SK-N-SH (cell line): ENCODE data around the gene ITM2C. TPM values are rescaled to one million over a fixed set of nuclear protein-coding genes. Genes with fewer than 3 reads are reported as not detected.

ENCODE experiments used
- CTCF ChIA-PET: fragments of 300-600, 350-600 bp; formaldehyde crosslinking; extraction: SDS; loops from one replicate; lab custom pipeline; 2021; lab: Yijun Ruan, JAX
- POLR2A ChIA-PET: fragments of 350-600 bp; sonication (Branson Sonifier 250); formaldehyde crosslinking; extraction: SDS; loops from one replicate; lab custom pipeline; 2020; ENCODE audit warnings: antibody characterized with exemption, inconsistent platforms; lab: Yijun Ruan, JAX
- DNase-seq: peaks from one replicate; pipeline ENCODE4 v3.0.0; 2012
- H2AFZ ChIP-seq: fragments of 200-600 bp; sonication (generic); 2 replicates; pipeline ENCODE4 v1.8.1; 2016; ENCODE audit warnings: antibody characterized with exemption, mild to moderate bottlenecking, low read depth
- H3F3A ChIP-seq: fragments of 200-600 bp; sonication (generic); replicated peaks from 2 replicates; pipeline ENCODE3; 2016; ENCODE audit warnings: antibody characterized with exemption, mild to moderate bottlenecking; ENCODE audit not compliant: insufficient read depth
- H3K27ac ChIP-seq, 2 experiments: fragments of 200-500 bp in 1 of 2; fragments of 200-600 bp in 1 of 2; sonication (Bioruptor generic) in 1 of 2; sonication (generic), shearing (Covaris generic) in 1 of 2; 2 replicates each; pipeline versions ENCODE4 v1.5.1 to v1.6.1; 2014 to 2016; ENCODE audit warnings: low read depth in 2 of 2, inconsistent platforms in 1 of 2, low read length in 1 of 2, mild to moderate bottlenecking in 1 of 2, mixed read lengths in 1 of 2
- H3K27me3 ChIP-seq: fragments of 200-600 bp; sonication (generic), shearing (Covaris generic); 2 replicates; pipeline ENCODE4 v1.6.1; 2016; ENCODE audit warnings: mixed run types; ENCODE audit not compliant: insufficient read depth
- H3K36me3 ChIP-seq, 2 experiments: fragments of 200-500 bp in 1 of 2; fragments of 200-600 bp in 1 of 2; sonication (Bioruptor generic) in 1 of 2; sonication (generic) in 1 of 2; replicated peaks in 1 of 2; 2 replicates each; pipeline versions ENCODE3 to v1.5.1; 2014 to 2016; ENCODE audit warnings: low read length in 1 of 2, mild to moderate bottlenecking in 1 of 2; ENCODE audit not compliant: insufficient read depth in 2 of 2, control insufficient read depth in 1 of 2
- H3K4me1 ChIP-seq, 2 experiments: fragments of 200-500 bp in 1 of 2; fragments of 200-600 bp in 1 of 2; sonication (Bioruptor generic) in 1 of 2; sonication (generic), shearing (Covaris generic) in 1 of 2; 2 replicates each; pipeline versions ENCODE4 v1.5.1 to v1.6.1; 2014 to 2016; ENCODE audit warnings: low read depth in 1 of 2, low read length in 1 of 2, mixed run types in 1 of 2; ENCODE audit not compliant: insufficient read depth in 2 of 2, control insufficient read depth in 1 of 2
- H3K4me2 ChIP-seq: fragments of 200-600 bp; sonication (generic), shearing (Covaris generic); 2 replicates; pipeline ENCODE4 v1.6.1; 2017; ENCODE audit warnings: mixed run types
- H3K4me3 ChIP-seq, 2 experiments: fragments of 200-500 bp in 1 of 2; fragments of 200-600 bp in 1 of 2; sonication (Bioruptor generic) in 1 of 2; sonication (generic), shearing (Covaris generic) in 1 of 2; 2 replicates each; pipeline versions ENCODE4 v1.5.1 to v1.8.1; 2014 to 2016; ENCODE audit warnings: low read depth in 2 of 2, inconsistent platforms in 1 of 2, low read length in 1 of 2, mild to moderate bottlenecking in 1 of 2, mixed read lengths in 1 of 2, moderate library complexity in 1 of 2
- H3K79me2 ChIP-seq: fragments of 200-600 bp; sonication (generic); 2 replicates; pipeline ENCODE4 v1.8.1; 2017; ENCODE audit warnings: mild to moderate bottlenecking; ENCODE audit not compliant: insufficient read depth
- H3K9ac ChIP-seq: fragments of 200-600 bp; sonication (generic); 2 replicates; pipeline ENCODE4 v1.6.1; 2017; ENCODE audit warnings: mixed run types
- H3K9me2 ChIP-seq: fragments of 200-600 bp; sonication (generic); 2 replicates; pipeline ENCODE4 v1.6.1; 2017; ENCODE audit warnings: mixed run types
- H3K9me3 ChIP-seq: fragments of 200-600 bp; sonication (generic); 2 replicates; pipeline ENCODE4 v1.6.1; 2017; ENCODE audit warnings: mixed run types, mild to moderate bottlenecking, moderate library complexity
- H4K20me1 ChIP-seq: fragments of 200-600 bp; sonication (generic); 2 replicates; pipeline ENCODE4 v1.6.1; 2017; ENCODE audit warnings: mild to moderate bottlenecking, mixed run types; ENCODE audit not compliant: insufficient read depth
- FOSL2 ChIP-seq: IDR thresholded peaks from 2 replicates; pipeline ENCODE4 v1.4.0; 2012; ENCODE audit warnings: low read depth, mild to moderate bottlenecking, moderate library complexity, borderline replicate concordance
- GATA2 ChIP-seq: sonication (generic); formaldehyde crosslinking; IDR thresholded peaks from 2 replicates; pipeline ENCODE4 v1.5.0; 2020; ENCODE audit warnings: mild to moderate bottlenecking, missing genetic modification reagents
- IRF3 ChIP-seq: fragments of 150-350 bp; IDR thresholded peaks from 2 replicates; pipeline ENCODE4 v1.6.1; 2016; ENCODE audit warnings: mild to moderate bottlenecking, low read depth, low read length
- NFIC ChIP-seq: IDR thresholded peaks from 2 replicates; pipeline ENCODE4 v1.4.0; 2012; ENCODE audit warnings: borderline replicate concordance
- POLR2AphosphoS5 ChIP-seq: IDR thresholded peaks from 2 replicates; pipeline ENCODE4 v1.6.1; 2012; ENCODE audit warnings: low read depth, low read length
- REST ChIP-seq: IDR thresholded peaks from 2 replicates; pipeline ENCODE4 v1.6.1; 2012; ENCODE audit warnings: mild to moderate bottlenecking, low read depth, low read length, moderate library complexity
- SMC3 ChIP-seq: IDR thresholded peaks from 2 replicates; pipeline ENCODE4 v1.6.1; 2012; ENCODE audit warnings: low read depth, low read length, improper control_type of control experiment
- TAF1 ChIP-seq: IDR thresholded peaks from 2 replicates; pipeline ENCODE4 v1.6.1; 2012; ENCODE audit warnings: low read depth, mild to moderate bottlenecking, low read length, moderate library complexity, borderline replicate concordance
- TEAD4 ChIP-seq: IDR thresholded peaks from 2 replicates; pipeline ENCODE4 v1.4.0; 2012; ENCODE audit warnings: mild to moderate bottlenecking, borderline replicate concordance; ENCODE audit not compliant: insufficient read depth
- ZBTB33 ChIP-seq: IDR thresholded peaks from 2 replicates; pipeline ENCODE4 v1.4.0; 2012; ENCODE audit warnings: low read depth, borderline replicate concordance
- WGBS: methylation state at CpG from one replicate; pipeline ENCODE4 v1.1.6; 2017; ENCODE audit warnings: low lambda C conversion rate; 5-methylcytosine and 5-hydroxymethylcytosine counted together
- polyA plus RNA-seq, 3 experiments: library from polyadenylated mRNA; depleted of rRNA; stranded (reverse); fragments of >200 nt; gene quantifications; 2 replicates each; pipeline ENCODE4 v1.2.3, GENCODE V29; 2012

ITM2C gene
- polyA plus RNA-seq, 1 of the 3 experiments (the other 2 are of a cell fraction), result 288 TPM

GRCh38 chr2:230863442-230864121 lies 1.2 kb upstream of the ITM2C start:
- WGBS, result 90% methylated on average over 13 of the region's 13 CpGs
- H3K4me3 ChIP-seq, result no peak overlapping the region
- no peak overlapping the region for H2AFZ ChIP-seq
- no peak overlapping the region for H3K4me2 ChIP-seq
- H4K20me1 ChIP-seq, result 0 out of 2 replicates have a peak, but pooled peaks cover 10% of the 10 kb centered on the region
- H3K79me2 ChIP-seq, result no peaks in the 10 kb centered on the region
- no peaks in the 10 kb centered on the region; the same call in 1 of the 2 replicates for H3K27me3 ChIP-seq
- POLR2A ChIA-PET, result interaction anchor here (1.0 kb wide), 1 partner anchor 22 kb away, joined by 4 read pairs; no protein-coding TSS in a partner anchor
- no peak for DNase-seq
- H3K4me1 ChIP-seq, result peaks cover 25 to 29% of the 10 kb centered on the region in 2 experiments
- H3K9ac ChIP-seq, result no peak overlapping the region
- H3K27ac ChIP-seq, result no peak overlapping the region
- H3K36me3 ChIP-seq, result no peaks in the 10 kb centered on the region
- peaks cover 9% of the 10 kb centered on the region for H3F3A ChIP-seq
- TF ChIP-seq NFIC (peak; percentile 36; the same call in 1 of the 2 replicates), REST (no peak)
- H3K9me3 ChIP-seq, result no peaks in the 10 kb centered on the region
- H3K9me2 ChIP-seq, result no peaks in the 10 kb centered on the region
- CTCF ChIA-PET, result interaction anchor here (0.7 to 2.9 kb wide), 14 partner anchors 9 to 189 kb away, joined by 3 to 26 read pairs (median 6); no protein-coding TSS in a partner anchor

GRCh38 chr2:230864122-230864604 lies 579 bp upstream of the ITM2C start:
- CTCF ChIA-PET, result interaction anchor here (0.7 to 2.9 kb wide), 14 partner anchors 10 to 189 kb away, joined by 3 to 26 read pairs (median 6); no protein-coding TSS in a partner anchor
- H3K27ac ChIP-seq, result peak overlapping the region in 1 of 2 experiments; percentile 45; a peak in 2 of 4 replicates
- peak; percentile 40 for DNase-seq
- H3K36me3 ChIP-seq, result no peaks in the 10 kb centered on the region
- H3K27me3 ChIP-seq, result no peaks in the 10 kb centered on the region; the same call in 1 of the 2 replicates
- no peaks in the 10 kb centered on the region for H3K9me3 ChIP-seq
- H3K4me1 ChIP-seq, result peaks cover 27 to 35% of the 10 kb centered on the region in 2 experiments
- H4K20me1 ChIP-seq, result 0 out of 2 replicates have a peak, but pooled peaks cover 15% of the 10 kb centered on the region
- H3K4me2 ChIP-seq, result peak overlapping the region; percentile 97
- POLR2A ChIA-PET, result interaction anchor here (1.0 kb wide), 1 partner anchor 21 kb away, joined by 4 read pairs; no protein-coding TSS in a partner anchor
- WGBS, result 82% methylated on average over 18 of the region's 18 CpGs
- H2AFZ ChIP-seq, result peak overlapping the region; percentile 81
- no peaks in the 10 kb centered on the region for H3K9me2 ChIP-seq
- no peaks in the 10 kb centered on the region for H3K79me2 ChIP-seq
- H3F3A ChIP-seq, result peaks cover 9% of the 10 kb centered on the region
- H3K9ac ChIP-seq, result no peak overlapping the region
- TF ChIP-seq NFIC (no peak), ZBTB33 (no peak), FOSL2 (no peak), POLR2AphosphoS5 (no peak), SMC3 (no peak), TAF1 (no peak), GATA2 (CRISPR knock-in tag) (no peak), IRF3 (no peak), TEAD4 (no peak)
- H3K4me3 ChIP-seq, result peak overlapping the region; percentile 89 to 95
